Transverse colon (tissue), 4 donors: Measurements from ENCODE around the gene TFG. TPM values are rescaled to one million over a fixed set of nuclear protein-coding genes. Genes with fewer than 3 reads are reported as not detected.

Source experiments
- DNase-seq: peaks from one replicate; pipeline ENCODE4 v3.0.0-alpha.2; 2019
- H3K27ac ChIP-seq, 4 donors: fragments of 200-600 bp; sonication (generic); 2 replicates each; pipeline ENCODE4 v1.5.1; 2016 to 2018; ENCODE audit warnings: inconsistent platforms in 4 of 4
- H3K27me3 ChIP-seq: fragments of 200-600 bp; sonication (generic); 2 replicates; pipeline ENCODE4 v1.5.1; 2017; ENCODE audit warnings: inconsistent platforms
- H3K36me3 ChIP-seq, 4 donors: fragments of 200-600 bp; sonication (generic); 2 replicates each; pipeline ENCODE4 v1.5.1; 2017 to 2019; ENCODE audit warnings: inconsistent platforms in 4 of 4
- H3K4me1 ChIP-seq, 4 donors: fragments of 200-600 bp; sonication (generic); 2 replicates each; pipeline ENCODE4 v1.5.1; 2017 to 2020; ENCODE audit warnings: inconsistent platforms in 4 of 4
- H3K4me3 ChIP-seq, 4 donors: fragments of 200-600 bp; sonication (generic); 1 replicate in 1 of 4; 2 replicates in 3 of 4; pipeline versions ENCODE4 v1.5.1 to v1.6.1; 2017 to 2019; ENCODE audit warnings: inconsistent platforms in 4 of 4
- H3K9me3 ChIP-seq, 2 donors: fragments of 200-600 bp; sonication (generic); 2 replicates each; pipeline ENCODE4 v1.5.1; 2017 to 2019; ENCODE audit warnings: inconsistent platforms in 2 of 2
- CTCF ChIP-seq, 5 experiments: fragments of 200-600 bp in 3 of 5; fragments of 450-650 bp in 2 of 5; sonication (generic) in 3 of 5; IDR thresholded peaks; 1 replicate in 2 of 5; 2 replicates in 3 of 5; pipeline ENCODE4 v1.5.1; 2016 to 2017; ENCODE audit warnings: antibody characterized with exemption in 5 of 5, inconsistent platforms in 3 of 5, mild to moderate bottlenecking in 2 of 5, moderate library complexity in 1 of 5
- EP300 ChIP-seq: sonication (generic); formaldehyde crosslinking; IDR thresholded peaks from one replicate; pipeline ENCODE4 v1.6.1; 2017; ENCODE audit warnings: antibody characterized with exemption, low read depth
- POLR2A ChIP-seq: fragments of 450-650 bp; IDR thresholded peaks from one replicate; pipeline ENCODE4 v1.6.1; 2016; ENCODE audit warnings: antibody characterized with exemption, mild to moderate bottlenecking, moderate library complexity
- POLR2AphosphoS5 ChIP-seq, 3 donors: sonication (generic); formaldehyde crosslinking; IDR thresholded peaks; one replicate each; pipeline ENCODE4 v1.6.1; 2016; ENCODE audit warnings: antibody characterized with exemption in 3 of 3
- WGBS, 2 donors: methylation state at CpG; one replicate each; pipeline ENCODE4 v1.1.5; 2018; ENCODE audit warnings: low coverage in 1 of 2; 5-methylcytosine and 5-hydroxymethylcytosine counted together
- in situ Hi-C, 4 donors: fragments of 200-750 bp; cut with MboI; loops; one replicate each; pipeline versions ENCODE4 v1.15.0 to v1.15.1; 2017; ENCODE audit warnings: low sequenced_read_pairs in 3 of 4, low pct_ligation_motif_present in 1 of 4, low pct_unique_long_range_greater_than_20kb in 1 of 4
- intact Hi-C: fragments of 100-400 bp; cut with DNase I; formaldehyde crosslinking; loops from one replicate; pipeline ENCODE4 v1.15.1; 2023; ENCODE audit warnings: low total_unique reads
- total RNA-seq, 4 donors: library from RNA; depleted of rRNA; stranded (reverse); fragments of >200 nt; gene quantifications; one replicate each; pipeline ENCODE4 v1.1.0, GENCODE V29; 2016

Gene TFG
- total RNA-seq, 4 donors from 2014 or later: 72.2 to 118 (median 94.3) TPM

- intact Hi-C loops (no loop called here), in situ Hi-C loops (no loop called here)
These were observed 47.1 kb downstream of the TFG start for GRCh38 chr3:100756441-100756840.

GRCh38 chr3:100759159-100759558, 49.9 kb downstream of the TFG start:
- H3K4me1 ChIP-seq: peaks cover 0 to 5% (median 0%) of the 10 kb centered on the region in 4 donors
- no peaks in the 10 kb centered on the region for H3K9me3 ChIP-seq
- no peak overlapping the region for H3K4me3 ChIP-seq
- no peaks in the 10 kb centered on the region for H3K27me3 ChIP-seq
- in situ Hi-C loops (no loop called here), intact Hi-C loops (no loop called here)
- H3K36me3 ChIP-seq: no peaks in the 10 kb centered on the region
- WGBS, 2 donors: 43 to 54% methylated on average over 3 of the region's 3 CpGs
- no peak for DNase-seq
- TF ChIP-seq POLR2AphosphoS5 (IDR thresholded peaks at IDR 0.05): no peak
- no peak for TF ChIP-seq POLR2A
- no peak for TF ChIP-seq CTCF (IDR thresholded peaks at IDR 0.05)
- TF ChIP-seq EP300: no peak
- H3K27ac ChIP-seq: no peak overlapping the region

More at GRCh38 chr3:100756441-100756840, 47.1 kb downstream of the TFG start:
- peaks cover 0 to 15% (median 0%) of the 10 kb centered on the region in 4 donors for H3K36me3 ChIP-seq
- no peak for TF ChIP-seq POLR2A
- TF ChIP-seq CTCF (IDR thresholded peaks at IDR 0.05): no peak
- no peak for TF ChIP-seq POLR2AphosphoS5 (IDR thresholded peaks at IDR 0.05)
- TF ChIP-seq EP300: no peak
- no peaks in the 10 kb centered on the region for H3K9me3 ChIP-seq
- H3K4me1 ChIP-seq: peaks cover 0 to 5% (median 0%) of the 10 kb centered on the region in 4 donors
- WGBS, 2 donors: 60 to 71% methylated on average over 2 of the region's 2 CpGs
- H3K27me3 ChIP-seq: no peaks in the 10 kb centered on the region
- no peak overlapping the region for H3K27ac ChIP-seq
- no peak overlapping the region for H3K4me3 ChIP-seq
- DNase-seq: no peak

- H3K27ac ChIP-seq: no peak overlapping the region
- no peak for TF ChIP-seq CTCF (IDR thresholded peaks at IDR 0.05)
- TF ChIP-seq EP300: no peak
- no peak for TF ChIP-seq POLR2A
- TF ChIP-seq POLR2AphosphoS5 (IDR thresholded peaks at IDR 0.05): no peak
- no peaks in the 10 kb centered on the region for H3K9me3 ChIP-seq
- H3K36me3 ChIP-seq: no peaks in the 10 kb centered on the region
- no peak overlapping the region for H3K4me3 ChIP-seq
- no peak for DNase-seq
- in situ Hi-C loops (no loop called here), intact Hi-C loops (no loop called here)
- H3K27me3 ChIP-seq: no peaks in the 10 kb centered on the region
- peaks cover 0 to 5% (median 0%) of the 10 kb centered on the region in 4 donors for H3K4me1 ChIP-seq
These were observed 50.7 kb downstream of the TFG start for GRCh38 chr3:100759950-100760349.

GRCh38 chr3:100760377-100760776, 51.1 kb downstream of the TFG start:
- intact Hi-C loops: no loop called here
- Histone ChIP-seq H3K4me1 (peaks cover 0 to 5% (median 0%) of the 10 kb centered on the region in 4 donors), H3K36me3 (no peaks in the 10 kb centered on the region), H3K4me3 (no peak overlapping the region), H3K9me3 (no peaks in the 10 kb centered on the region), H3K27ac (no peak overlapping the region), H3K27me3 (no peaks in the 10 kb centered on the region)
- WGBS, 2 donors: 37 to 44% methylated on average over 4 of the region's 4 CpGs
- TF ChIP-seq EP300: no peak
- no peak for TF ChIP-seq POLR2AphosphoS5 (IDR thresholded peaks at IDR 0.05)
- no peak for TF ChIP-seq CTCF (IDR thresholded peaks at IDR 0.05)
- no peak for TF ChIP-seq POLR2A
- in situ Hi-C loops: no loop called here
- no peak for DNase-seq
